ENCODE data around the gene FOXK2.

GRCh38 chr17:82588266-82589175, 69.0 kb downstream of the FOXK2 start:
- no peak for TF ChIP-seq CTCF (IDR thresholded peaks at IDR 0.05)
- no peak for TF ChIP-seq POLR2A (IDR thresholded peaks at IDR 0.05)

Measured in thyroid gland (tissue), 4 donors.